HL-60/S4 treated with retinoic acid at 250 ng/mL for 4 days and 3 days (cell line): ENCODE measurements around the gene KIF5C.

Experiments
- in situ Hi-C: fragments of 300-500 bp; cut with MboI; formaldehyde crosslinking; loops from 2 replicates; pipeline ENCODE4 v1.7.0; 2022; ENCODE audit warnings: low sequenced_read_pairs

The KIF5C gene

GRCh38 chr2:148922776-148923475, 47.9 kb downstream of the KIF5C start:
- in situ Hi-C loops = no loop called here

- in situ Hi-C loops = no loop called here
Observed at GRCh38 chr2:148924514-148925178, 49.6 kb downstream of the KIF5C start.

GRCh38 chr2:148926291-148926961, 51.4 kb downstream of the KIF5C start:
- in situ Hi-C loops = no loop called here

GRCh38 chr2:148926981-148927401, 52.0 kb downstream of the KIF5C start:
- in situ Hi-C loops = no loop called here

- in situ Hi-C loops = no loop called here
Observed at GRCh38 chr2:148928395-148928794, 53.4 kb downstream of the KIF5C start.

- in situ Hi-C loops = no loop called here
Observed at GRCh38 chr2:148930046-148930775, 55.2 kb downstream of the KIF5C start.

- in situ Hi-C loops = no loop called here
Observed at GRCh38 chr2:148932536-148932935, 57.5 kb downstream of the KIF5C start.

- in situ Hi-C loops = no loop called here
Observed at GRCh38 chr2:148933456-148933855, 58.4 kb downstream of the KIF5C start.

GRCh38 chr2:148935791-148936190, 60.8 kb downstream of the KIF5C start:
- in situ Hi-C loops = no loop called here

GRCh38 chr2:148936857-148937450, 61.9 kb downstream of the KIF5C start:
- in situ Hi-C loops = no loop called here

- in situ Hi-C loops = no loop called here
Observed at GRCh38 chr2:148939271-148939670, 64.2 kb downstream of the KIF5C start.

GRCh38 chr2:148943097-148943496, 68.1 kb downstream of the KIF5C start:
- in situ Hi-C loops = no loop called here

GRCh38 chr2:148944536-148944935, 69.5 kb downstream of the KIF5C start:
- in situ Hi-C loops = no loop called here

GRCh38 chr2:148947299-148947698, 72.3 kb downstream of the KIF5C start:
- in situ Hi-C loops = no loop called here

- in situ Hi-C loops = no loop called here
Observed at GRCh38 chr2:148948868-148949267, 73.8 kb downstream of the KIF5C start.

- in situ Hi-C loops = no loop called here
Observed at GRCh38 chr2:148949348-148949747, 74.3 kb downstream of the KIF5C start.

- in situ Hi-C loops = no loop called here
Observed at GRCh38 chr2:148952621-148953020, 77.6 kb downstream of the KIF5C start.

- in situ Hi-C loops = no loop called here
Observed at GRCh38 chr2:148953426-148953825, 78.4 kb downstream of the KIF5C start.

- in situ Hi-C loops = no loop called here
Observed at GRCh38 chr2:148954536-148954935, 79.5 kb downstream of the KIF5C start.

GRCh38 chr2:148955798-148956197, 80.8 kb downstream of the KIF5C start:
- in situ Hi-C loops = no loop called here

- in situ Hi-C loops = no loop called here
Observed at GRCh38 chr2:148957023-148957422, 82.0 kb downstream of the KIF5C start.
